Suprapubic skin (tissue), 4 donors: ENCODE results near the gene ABCC1. TPM values are rescaled to one million over a fixed set of nuclear protein-coding genes. Genes with fewer than 3 reads are reported as not detected.

Source experiments
- DNase-seq, 2 donors: peaks; one replicate each; pipeline ENCODE4 v3.0.0-alpha.2; 2019; ENCODE audit warnings: low spot score in 2 of 2
- H3K27ac ChIP-seq: fragments of 200-600 bp; sonication (generic); one replicate; pipeline ENCODE4 v1.5.1; 2019
- H3K27me3 ChIP-seq: fragments of 200-600 bp; sonication (generic); one replicate; pipeline ENCODE4 v1.5.1; 2019
- H3K36me3 ChIP-seq: fragments of 200-600 bp; sonication (generic); one replicate; pipeline ENCODE4 v1.5.1; 2019
- H3K4me1 ChIP-seq: fragments of 200-600 bp; sonication (generic); one replicate; pipeline ENCODE4 v1.5.1; 2019
- H3K4me3 ChIP-seq: fragments of 200-600 bp; sonication (generic); one replicate; pipeline ENCODE4 v1.5.1; 2019; ENCODE audit warnings: mild to moderate bottlenecking
- H3K9me3 ChIP-seq: fragments of 200-600 bp; sonication (generic); one replicate; pipeline ENCODE4 v1.5.1; 2019
- CTCF ChIP-seq, 2 donors: fragments of 200-600 bp in 1 of 2; fragments of 450-650 bp in 1 of 2; sonication (generic) in 1 of 2; IDR thresholded peaks; one replicate each; pipeline ENCODE4 v1.5.1; 2016 to 2019; ENCODE audit warnings: antibody characterized with exemption in 2 of 2, mild to moderate bottlenecking in 1 of 2, moderate library complexity in 1 of 2
- EP300 ChIP-seq: sonication (generic); formaldehyde crosslinking; IDR thresholded peaks from one replicate; pipeline ENCODE4 v1.6.1; 2017; ENCODE audit warnings: antibody characterized with exemption
- POLR2A ChIP-seq, 2 donors: fragments of 450-650 bp; IDR thresholded peaks; one replicate each; pipeline ENCODE4 v1.6.1; 2017; ENCODE audit warnings: antibody characterized with exemption in 2 of 2, mild to moderate bottlenecking in 2 of 2, moderate library complexity in 2 of 2
- POLR2AphosphoS5 ChIP-seq, 3 donors: sonication (generic); formaldehyde crosslinking; IDR thresholded peaks; one replicate each; pipeline ENCODE4 v1.6.1; 2017; ENCODE audit warnings: antibody characterized with exemption in 3 of 3
- WGBS: methylation state at CpG from one replicate; pipeline ENCODE4 v1.1.5; 2018; 5-methylcytosine and 5-hydroxymethylcytosine counted together
- total RNA-seq, 4 donors: library from RNA; depleted of rRNA; stranded (reverse); fragments of >200 nt; gene quantifications; one replicate each; pipeline ENCODE4 v1.1.0, GENCODE V29; 2016

Gene ABCC1
- total RNA-seq, 4 donors from 2014 or later: 22.1 to 37.4 (median 27.2) TPM

GRCh38 chr16:16166949-16167348 is 217.5 kb downstream of the ABCC1 start:
- WGBS: 38% methylated on average over 2 of the region's 2 CpGs
- H3K9me3 ChIP-seq: no peaks in the 10 kb centered on the region
- H3K4me3 ChIP-seq: no peak overlapping the region
- H3K36me3 ChIP-seq: no peaks in the 10 kb centered on the region
- H3K27ac ChIP-seq: no peak overlapping the region
- DNase-seq: no peak
- TF ChIP-seq POLR2A (IDR thresholded peaks at IDR 0.05) (no peak), EP300 (no peak), CTCF (IDR thresholded peaks at IDR 0.05) (no peak)
- no peaks in the 10 kb centered on the region for H3K27me3 ChIP-seq
- no peaks in the 10 kb centered on the region for H3K4me1 ChIP-seq

- no peaks in the 10 kb centered on the region for H3K9me3 ChIP-seq
- no peak overlapping the region for H3K4me3 ChIP-seq
- no peak for DNase-seq
- TF ChIP-seq CTCF (IDR thresholded peaks at IDR 0.05) (no peak), POLR2A (IDR thresholded peaks at IDR 0.05) (no peak), POLR2AphosphoS5 (IDR thresholded peaks at IDR 0.05) (no peak), EP300 (no peak)
- WGBS: 78% methylated on average over 11 of the region's 11 CpGs
- H3K27me3 ChIP-seq: no peaks in the 10 kb centered on the region
- H3K36me3 ChIP-seq: no peaks in the 10 kb centered on the region
- H3K4me1 ChIP-seq: no peaks in the 10 kb centered on the region
- H3K27ac ChIP-seq: no peak overlapping the region
Observed at GRCh38 chr16:16167927-16168326, 218.5 kb downstream of the ABCC1 start.

- no peak for TF ChIP-seq EP300
- no peak for TF ChIP-seq POLR2A (IDR thresholded peaks at IDR 0.05)
- no peak for TF ChIP-seq CTCF (IDR thresholded peaks at IDR 0.05)
- TF ChIP-seq POLR2AphosphoS5 (IDR thresholded peaks at IDR 0.05): no peak
- DNase-seq: no peak
- H3K27ac ChIP-seq: no peak overlapping the region
- 87% methylated on average over 14 of the region's 14 CpGs for WGBS
- H3K4me3 ChIP-seq: no peak overlapping the region
- no peaks in the 10 kb centered on the region for H3K27me3 ChIP-seq
- no peaks in the 10 kb centered on the region for H3K4me1 ChIP-seq
- no peaks in the 10 kb centered on the region for H3K36me3 ChIP-seq
- H3K9me3 ChIP-seq: no peaks in the 10 kb centered on the region
Observed at GRCh38 chr16:16168431-16168830, 219.0 kb downstream of the ABCC1 start.

- Histone ChIP-seq H3K27me3 (no peaks in the 10 kb centered on the region), H3K4me1 (no peaks in the 10 kb centered on the region), H3K9me3 (no peaks in the 10 kb centered on the region), H3K36me3 (no peaks in the 10 kb centered on the region), H3K27ac (no peak overlapping the region), H3K4me3 (no peak overlapping the region)
- DNase-seq: no peak
- TF ChIP-seq EP300 (no peak), POLR2A (IDR thresholded peaks at IDR 0.05) (no peak), CTCF (IDR thresholded peaks at IDR 0.05) (no peak), POLR2AphosphoS5 (IDR thresholded peaks at IDR 0.05) (no peak)
- WGBS: 88% methylated on average over 15 of the region's 15 CpGs
Observed at GRCh38 chr16:16169615-16170014, 220.2 kb downstream of the ABCC1 start.

GRCh38 chr16:16171332-16171919 is 222.0 kb downstream of the ABCC1 start:
- Histone ChIP-seq H3K9me3 (no peaks in the 10 kb centered on the region), H3K4me3 (no peak overlapping the region), H3K36me3 (no peaks in the 10 kb centered on the region), H3K4me1 (no peaks in the 10 kb centered on the region), H3K27ac (no peak overlapping the region), H3K27me3 (no peaks in the 10 kb centered on the region)
- DNase-seq: no peak
- TF ChIP-seq EP300 (no peak), POLR2AphosphoS5 (IDR thresholded peaks at IDR 0.05) (no peak), CTCF (IDR thresholded peaks at IDR 0.05) (no peak), POLR2A (IDR thresholded peaks at IDR 0.05) (no peak)
- WGBS: 93% methylated on average over 3 of the region's 4 CpGs
